M059J (cell line): Measurements from ENCODE around the gene FIGNL1. TPM values are rescaled to one million over a fixed set of nuclear protein-coding genes. Genes with fewer than 3 reads are reported as not detected.

Source experiments
- DNase-seq: peaks from one replicate; pipeline ENCODE4 v3.0.0-alpha.2; 2012; ENCODE audit warnings: low read depth
- total RNA-seq: library from RNA; depleted of rRNA; stranded (reverse); fragments of >200 nt; shearing (Covaris generic); gene quantifications from 2 replicates; pipeline ENCODE4 v1.2.3, GENCODE V29; 2014

The FIGNL1 gene
- total RNA-seq, 1 experiment from 2014 or later = 33.1 TPM

DNA sequence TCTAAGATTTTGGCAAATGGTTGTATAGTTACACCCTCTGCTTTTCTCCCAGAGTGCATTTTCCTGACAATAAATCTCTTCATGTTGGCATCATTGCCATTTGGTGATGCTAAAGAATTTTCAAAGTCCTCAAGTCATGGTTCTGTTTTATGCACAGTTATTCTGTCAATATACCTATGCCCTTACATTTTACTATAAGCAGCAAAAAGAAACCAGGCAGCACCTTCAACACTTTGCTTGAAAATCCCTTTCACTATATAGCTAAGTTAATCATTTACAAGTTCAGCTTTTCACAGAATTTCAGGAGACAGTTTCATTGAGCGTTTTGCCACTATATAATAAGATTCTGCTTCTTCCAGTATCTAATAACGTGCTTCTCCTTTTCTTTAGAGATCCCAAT lies 22.6 kb downstream of the FIGNL1 start:
- DNase-seq = no peak

DNA sequence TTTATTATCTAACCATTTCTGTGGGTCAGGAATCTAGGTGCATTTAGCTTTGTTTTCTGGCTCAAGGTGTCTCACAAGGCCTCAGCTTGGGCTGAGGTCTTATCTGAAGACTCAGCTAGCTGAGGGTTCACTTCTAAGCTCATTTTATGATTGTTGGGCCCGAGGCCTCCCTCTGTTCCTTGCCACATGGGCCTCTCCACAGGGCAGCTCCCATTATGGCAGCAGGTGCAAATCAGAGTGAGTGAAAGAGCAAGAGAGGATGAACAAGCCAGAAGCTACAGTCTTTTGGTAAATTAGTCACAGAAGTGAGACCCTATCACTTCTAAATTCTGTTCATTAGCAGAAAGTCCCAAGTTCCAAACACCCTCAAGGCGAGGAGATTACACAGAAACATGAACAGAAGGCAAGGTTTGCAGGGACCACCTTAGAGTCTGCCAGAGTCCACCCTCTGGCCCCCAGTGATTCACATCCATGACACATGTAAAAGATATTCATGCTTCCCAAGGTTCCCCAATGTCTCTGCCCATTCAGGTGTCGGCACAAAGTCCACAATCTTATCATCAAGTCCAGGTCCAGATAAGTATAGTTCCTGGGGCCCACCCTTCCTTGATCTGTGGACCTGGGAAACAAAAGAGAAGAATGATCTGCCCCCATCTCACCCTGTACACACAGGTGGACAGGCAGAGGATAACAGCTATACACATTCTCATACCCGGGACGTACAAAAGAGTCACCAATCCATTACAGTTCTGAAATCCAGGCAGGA lies 23.7 kb downstream of the FIGNL1 start:
- no peak for DNase-seq

DNA sequence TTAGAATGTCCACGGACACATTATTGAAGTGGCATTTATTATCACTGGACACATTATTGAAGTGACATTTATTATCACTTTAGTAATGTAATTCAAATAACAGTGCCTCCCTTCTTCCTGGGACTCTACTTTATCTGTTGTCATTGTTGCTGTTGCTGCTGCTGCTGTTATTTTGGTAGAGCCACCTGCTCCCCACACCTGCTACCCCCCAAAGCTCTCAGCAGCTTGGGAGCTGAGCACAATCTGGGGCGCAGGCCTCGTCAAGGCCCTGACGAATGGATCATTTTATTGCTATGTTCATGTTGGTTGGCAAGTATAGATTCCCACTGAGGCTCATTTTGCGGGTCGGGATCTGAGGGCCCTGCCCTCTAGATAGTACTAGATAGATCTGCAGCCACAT lies 24.8 kb downstream of the FIGNL1 start:
- DNase-seq = no peak

DNA sequence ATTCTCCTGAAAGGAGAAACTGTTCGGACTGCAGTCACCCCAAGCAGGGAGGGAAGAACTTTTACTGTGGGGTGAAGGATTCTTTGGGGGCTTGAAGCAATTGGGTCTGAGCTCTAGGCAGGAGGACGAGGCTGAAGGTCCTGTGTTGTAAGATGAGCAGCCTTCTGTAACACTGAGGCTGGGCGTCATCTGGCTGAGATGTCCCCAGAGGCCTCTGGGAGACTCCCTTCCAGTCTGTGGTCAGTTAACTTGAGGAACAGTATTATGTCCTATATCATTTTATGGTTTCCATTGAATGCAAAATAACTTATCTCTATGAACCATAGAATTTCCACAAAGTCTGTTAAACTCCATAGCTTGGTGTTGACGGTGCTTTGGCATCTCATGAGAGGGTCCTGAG lies 26.3 kb downstream of the FIGNL1 start:
- DNase-seq = no peak

DNA sequence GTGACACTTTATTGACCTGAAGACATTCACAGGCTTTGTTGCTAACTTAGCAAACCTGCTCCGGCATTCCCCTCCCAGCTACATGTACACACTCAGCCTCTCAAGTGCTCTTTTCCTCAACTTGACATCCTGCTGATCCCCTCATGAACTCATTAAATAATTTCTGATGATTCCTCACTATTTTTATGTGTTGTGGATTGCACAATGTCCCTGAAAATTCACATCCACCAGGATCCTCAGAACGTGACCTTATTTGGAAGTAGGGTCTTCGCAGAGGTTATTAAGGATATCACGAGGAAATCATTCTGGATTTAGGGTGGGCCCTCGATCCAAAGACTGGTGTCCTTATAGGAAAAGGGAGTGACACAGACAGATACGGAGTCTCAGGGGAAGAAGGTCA lies 27.3 kb downstream of the FIGNL1 start:
- DNase-seq = no peak

DNA sequence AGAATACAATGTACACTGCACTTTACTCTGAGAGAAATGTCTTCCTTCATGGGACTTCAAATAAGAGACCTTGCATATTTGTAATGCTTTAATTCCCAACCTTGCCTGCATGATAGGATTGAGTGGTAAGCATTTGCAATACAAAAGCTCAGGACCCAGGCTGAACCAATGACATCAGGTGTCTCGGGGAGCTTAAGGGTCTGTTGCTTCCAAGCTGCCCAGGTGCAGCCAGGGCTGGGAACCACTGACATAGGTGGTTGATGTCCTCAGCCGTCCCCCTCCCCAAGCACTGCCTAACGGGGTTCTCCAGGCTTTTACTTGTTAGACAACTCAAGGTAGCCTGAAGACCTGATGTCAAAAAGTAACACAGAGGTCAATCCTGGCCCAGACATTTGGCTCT lies 29.1 kb downstream of the FIGNL1 start:
- DNase-seq = no peak

DNA sequence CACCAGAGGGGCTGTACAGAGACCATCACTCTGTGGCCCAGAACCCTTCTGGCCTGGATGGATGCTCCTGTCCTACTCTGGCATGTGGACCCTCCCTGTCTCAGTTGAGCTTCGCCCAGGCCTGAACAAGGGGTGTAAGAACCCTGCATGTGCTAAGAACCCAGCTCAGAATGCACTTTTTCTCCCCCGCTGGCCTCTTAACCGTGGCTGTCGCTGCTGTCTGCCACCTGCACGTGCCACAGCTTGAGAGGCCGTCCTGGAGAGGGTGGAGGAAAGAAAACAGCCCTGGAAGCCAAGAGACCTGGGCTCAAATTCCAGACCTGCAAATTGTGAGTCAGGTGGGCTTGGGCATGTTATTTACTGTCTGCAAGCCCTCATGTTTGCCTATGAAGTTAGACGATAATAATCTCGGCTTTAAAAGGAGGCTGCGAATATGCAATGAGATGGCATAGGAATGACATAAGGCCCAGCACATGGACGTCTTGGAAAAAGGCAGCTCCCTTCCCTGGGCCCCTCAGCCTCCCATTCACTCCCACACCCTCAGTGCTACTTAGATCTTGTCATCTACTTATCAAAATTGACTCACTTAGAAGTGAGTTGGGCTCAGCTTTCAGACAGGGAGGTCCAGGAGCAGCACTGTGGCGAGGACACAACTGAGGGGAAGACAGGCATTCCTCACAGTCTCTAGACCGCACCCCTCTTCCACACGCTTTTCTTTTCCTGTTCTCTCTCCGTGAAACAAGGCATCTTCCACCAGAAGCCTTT lies 31.4 kb downstream of the FIGNL1 start:
- DNase-seq = no peak

DNA sequence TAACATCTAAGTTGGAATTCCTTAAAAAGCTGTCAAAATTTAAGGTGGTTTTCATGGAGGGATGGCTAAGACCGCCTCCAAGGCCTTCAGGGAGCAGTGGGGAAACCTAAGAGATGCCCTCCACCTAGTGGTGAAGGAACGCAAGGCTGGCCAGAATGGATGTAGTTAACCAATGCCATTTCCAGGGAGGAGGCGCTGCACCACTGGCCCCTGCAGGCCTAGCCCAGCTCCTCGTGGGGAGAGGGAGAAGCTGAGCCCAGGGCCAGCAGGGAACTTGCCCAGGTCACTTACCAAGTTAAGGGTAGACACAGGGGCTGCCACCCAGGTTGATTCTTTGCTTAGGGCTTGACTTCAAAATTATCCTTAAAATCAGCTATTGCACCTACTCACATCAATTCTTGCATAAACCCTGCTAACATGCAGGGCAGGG lies 32.0 kb downstream of the FIGNL1 start:
- DNase-seq = peak; percentile 74

DNA sequence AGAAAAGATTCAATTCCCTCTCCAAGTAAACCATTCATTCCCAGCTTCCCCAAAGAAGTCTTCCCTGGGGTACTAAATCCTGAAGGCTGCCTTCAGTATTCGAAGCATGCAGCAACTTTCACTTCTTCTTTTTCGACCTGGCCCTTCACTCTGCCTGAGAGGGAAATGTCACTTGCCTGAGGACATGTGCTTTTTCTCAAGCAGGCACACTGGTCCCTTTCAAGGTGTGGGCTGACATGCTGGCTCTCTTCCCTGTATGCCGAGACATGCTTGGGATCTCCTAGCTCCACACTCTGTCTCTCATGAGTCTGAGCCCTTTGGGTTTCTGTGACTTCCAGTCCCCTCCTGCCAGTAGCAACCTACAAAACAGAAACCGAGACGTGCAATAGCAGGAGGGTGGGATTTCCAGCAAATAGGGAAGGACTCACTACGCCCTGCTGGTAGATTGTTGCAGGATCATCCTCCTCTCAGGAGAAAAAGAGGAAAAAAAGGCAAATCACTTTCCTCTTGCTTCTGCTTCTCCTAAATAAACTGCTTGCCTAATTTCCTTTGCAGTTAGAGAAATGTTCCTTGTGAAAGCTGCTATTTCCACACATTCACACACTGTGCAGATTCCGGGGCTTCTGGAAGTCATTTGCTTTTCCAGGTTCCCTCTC lies 33.5 kb downstream of the FIGNL1 start:
- no peak for DNase-seq

DNA sequence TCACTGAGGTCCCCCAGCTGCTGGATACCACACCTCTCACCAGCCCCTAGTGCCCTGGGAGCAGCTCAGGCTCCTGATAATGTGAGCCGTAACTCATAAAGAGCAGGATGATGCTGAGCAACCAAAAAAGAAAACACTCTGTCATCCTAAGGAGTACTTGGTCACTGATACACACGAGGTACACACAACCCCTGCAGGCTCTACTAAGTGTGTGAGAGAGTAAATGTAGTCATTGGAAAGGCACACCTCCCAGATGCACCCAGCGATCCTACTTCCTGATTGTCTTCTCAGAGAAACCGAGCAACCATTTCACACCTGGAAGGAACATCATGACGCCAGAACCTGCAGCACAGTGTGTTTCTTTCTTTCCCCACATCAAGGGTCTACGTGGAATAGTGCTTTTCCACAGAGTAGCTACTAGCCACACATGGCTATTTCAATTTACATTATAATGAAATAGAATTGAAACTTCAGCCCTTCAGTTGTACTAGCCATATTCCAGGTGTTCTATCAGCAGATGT lies 34.2 kb downstream of the FIGNL1 start:
- no peak for DNase-seq

DNA sequence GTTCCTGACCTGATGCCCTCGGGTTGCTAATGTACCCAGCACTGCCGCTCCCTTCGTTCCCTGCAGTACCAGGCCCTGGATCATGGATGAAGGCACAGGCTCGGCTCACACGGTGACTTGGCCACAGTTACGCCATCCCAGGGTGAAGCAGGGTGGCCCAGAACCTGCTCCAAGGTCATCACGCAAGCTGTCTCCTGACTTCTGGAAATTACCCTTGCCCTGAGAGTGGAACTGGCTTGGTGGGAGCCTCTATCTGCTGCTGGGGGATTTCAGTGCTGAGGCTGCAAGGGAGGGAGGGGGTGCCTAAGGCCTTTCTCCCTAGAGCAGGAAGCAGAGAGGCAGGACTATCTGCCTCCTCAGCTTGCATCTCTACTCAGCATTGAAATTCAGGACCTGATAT lies 36.6 kb downstream of the FIGNL1 start:
- DNase-seq = no peak

DNA sequence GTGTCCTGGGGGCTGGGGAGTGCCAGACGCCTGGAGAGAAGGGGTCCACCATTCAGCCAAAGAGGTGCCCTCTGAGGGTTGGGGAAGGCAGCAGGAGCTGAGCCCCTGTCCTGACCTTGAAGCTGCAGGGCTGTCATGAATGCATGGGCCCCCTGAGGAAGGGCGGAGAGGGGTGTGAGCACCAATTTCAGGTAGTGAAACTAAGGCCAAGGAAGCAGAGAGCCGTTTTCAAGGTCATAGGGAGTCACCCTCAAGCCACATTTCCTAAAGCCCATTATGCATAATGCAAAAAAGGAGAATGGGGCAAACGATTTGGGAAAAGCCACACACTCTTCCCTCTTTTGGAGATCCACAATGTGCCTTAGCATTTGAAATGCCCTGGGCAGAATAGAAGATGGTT lies 37.2 kb downstream of the FIGNL1 start:
- DNase-seq = no peak

DNA sequence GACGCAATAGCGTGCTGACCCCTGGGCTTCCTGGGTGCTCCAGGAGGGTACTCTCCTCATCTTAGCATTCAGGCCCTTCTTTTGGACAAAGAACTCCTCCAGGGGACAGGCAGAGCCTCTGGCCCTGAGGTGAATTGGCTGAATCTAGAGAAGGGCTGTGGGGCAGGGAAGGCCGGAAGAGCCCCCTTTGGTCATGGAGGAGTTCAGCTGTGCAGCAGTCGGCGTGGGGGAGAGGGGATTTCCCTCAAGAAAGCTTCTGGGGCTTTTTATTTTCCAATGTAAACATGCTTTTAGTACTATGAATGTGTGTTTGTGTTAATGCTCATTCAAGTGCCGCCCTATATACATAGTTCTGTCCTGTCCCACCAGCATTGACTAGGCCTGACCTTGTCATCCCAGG lies 38.8 kb downstream of the FIGNL1 start:
- no peak for DNase-seq

DNA sequence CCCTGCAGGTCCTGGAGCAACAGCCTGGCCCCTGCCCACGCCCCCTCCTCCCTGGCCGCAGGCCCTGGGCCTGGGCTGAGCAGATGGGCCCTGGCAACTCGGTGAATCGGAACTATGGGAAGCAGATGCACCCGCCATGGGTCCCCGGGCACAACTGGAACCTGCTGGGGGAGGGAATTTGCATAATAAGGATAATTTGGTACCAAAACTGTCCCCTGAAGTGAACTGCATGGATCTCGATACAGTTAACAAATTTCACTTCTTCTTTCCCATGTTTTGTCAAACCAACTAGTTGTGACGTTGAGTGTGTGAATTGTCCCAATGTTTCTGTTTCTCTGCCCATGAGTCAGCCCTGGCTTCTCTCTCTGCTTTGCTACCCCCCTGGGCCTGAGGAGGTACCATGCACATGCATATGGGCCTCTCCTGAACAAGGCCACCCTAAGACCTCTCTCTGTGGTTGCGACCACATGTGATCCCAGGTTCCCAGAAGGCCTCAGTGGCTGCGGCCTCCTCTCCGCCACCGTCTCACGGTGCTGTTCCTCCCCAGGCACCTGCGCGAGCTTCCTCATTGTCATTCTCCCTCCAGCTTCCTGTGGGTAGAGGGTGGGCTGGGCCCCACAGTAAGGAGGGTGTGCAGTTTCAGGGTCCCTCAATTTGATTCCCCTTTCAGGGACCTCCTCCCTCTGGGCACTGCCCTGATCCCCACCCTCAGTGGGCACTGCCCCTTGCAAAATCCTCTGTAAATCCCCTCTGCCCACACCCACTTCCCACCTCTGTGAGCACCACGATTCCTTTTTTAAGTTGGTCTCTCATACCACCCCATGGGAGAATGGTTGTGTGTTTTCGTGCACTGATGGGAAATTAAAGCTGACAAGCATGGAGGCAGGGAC lies 40.0 kb downstream of the FIGNL1 start:
- no peak for DNase-seq

DNA sequence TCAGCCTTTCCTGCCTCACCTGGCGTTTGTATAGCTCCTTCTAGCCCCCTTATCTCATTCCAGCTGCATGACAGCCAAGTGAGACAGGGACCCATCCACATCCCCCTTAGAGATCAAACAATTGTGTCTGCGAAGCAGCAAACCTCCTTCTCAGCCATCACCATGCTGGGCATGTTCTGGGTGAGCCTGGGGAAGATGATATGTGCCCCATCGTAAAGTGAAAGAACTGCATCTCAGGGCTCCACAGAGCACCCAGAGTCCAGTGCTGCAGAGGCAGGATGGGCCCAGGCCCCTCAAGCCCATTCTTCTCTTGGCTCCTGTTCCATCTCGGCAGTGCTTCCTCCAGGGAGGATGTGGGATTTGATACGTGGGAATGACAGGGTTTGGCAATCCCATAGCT lies 43.2 kb downstream of the FIGNL1 start:
- no peak for DNase-seq

DNA sequence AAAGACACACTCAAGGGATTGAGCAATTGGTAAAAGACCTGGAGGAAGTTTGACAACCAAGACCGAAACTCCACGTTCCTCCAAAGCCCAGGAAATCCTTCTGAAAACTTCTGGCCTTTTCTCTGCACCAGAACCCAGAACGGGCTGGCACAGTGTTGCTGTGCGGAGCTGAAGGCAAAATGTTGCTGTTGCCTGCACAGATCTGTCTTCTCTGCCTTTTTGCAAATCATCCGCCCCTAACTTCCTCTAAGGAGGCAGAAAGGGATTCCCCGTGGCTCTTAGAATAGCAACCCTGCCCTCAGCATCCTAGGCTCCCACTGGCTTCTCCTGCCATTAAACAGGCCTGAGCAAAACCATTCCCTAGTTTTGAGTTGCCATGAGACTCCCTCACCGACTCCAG lies 44.9 kb downstream of the FIGNL1 start:
- DNase-seq = no peak

DNA sequence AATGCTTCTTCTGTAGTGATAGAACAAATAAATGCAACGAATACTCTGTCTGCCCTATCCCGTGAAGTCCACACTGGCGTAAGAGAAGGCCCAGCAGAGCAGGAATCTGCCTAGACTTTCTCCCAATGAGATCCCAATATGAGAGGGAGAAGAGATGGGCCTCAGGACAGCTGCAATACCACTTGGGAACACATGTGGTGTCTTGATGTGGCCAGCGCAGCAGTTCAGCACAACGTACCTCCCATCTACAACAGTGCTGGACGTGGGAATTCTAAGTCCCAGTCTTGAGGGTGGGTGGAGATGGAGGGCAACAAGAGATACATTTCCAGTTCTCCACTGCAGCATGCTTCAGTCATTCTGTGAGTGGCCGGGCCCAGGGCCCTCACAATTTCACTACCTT lies 45.8 kb downstream of the FIGNL1 start:
- DNase-seq = no peak

DNA sequence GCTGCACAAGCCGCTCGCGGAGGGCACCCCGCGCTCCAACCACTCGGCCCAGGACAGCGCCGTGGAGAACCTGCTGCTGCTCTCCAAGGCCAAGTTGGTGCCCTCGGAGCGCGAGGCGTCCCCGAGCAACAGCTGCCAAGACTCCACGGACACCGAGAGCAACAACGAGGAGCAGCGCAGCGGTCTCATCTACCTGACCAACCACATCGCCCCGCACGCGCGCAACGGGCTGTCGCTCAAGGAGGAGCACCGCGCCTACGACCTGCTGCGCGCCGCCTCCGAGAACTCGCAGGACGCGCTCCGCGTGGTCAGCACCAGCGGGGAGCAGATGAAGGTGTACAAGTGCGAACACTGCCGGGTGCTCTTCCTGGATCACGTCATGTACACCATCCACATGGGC lies 50.0 kb downstream of the FIGNL1 start:
- DNase-seq = no peak

DNA sequence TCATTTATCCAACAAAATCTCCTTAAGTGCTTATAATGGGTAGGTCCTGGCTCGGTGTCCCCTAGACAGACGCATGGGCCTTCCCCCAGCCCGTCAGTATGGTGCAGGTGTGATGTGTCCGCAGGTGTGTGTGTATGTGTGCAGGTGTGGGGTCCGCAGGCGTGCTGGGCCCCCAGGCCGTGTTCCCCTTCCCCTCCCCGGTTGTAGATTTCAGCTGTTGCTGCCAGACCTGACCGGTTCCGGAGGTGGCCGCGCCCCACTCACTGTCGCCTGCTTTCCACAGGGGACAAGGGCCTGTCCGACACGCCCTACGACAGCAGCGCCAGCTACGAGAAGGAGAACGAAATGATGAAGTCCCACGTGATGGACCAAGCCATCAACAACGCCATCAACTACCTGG lies 50.5 kb downstream of the FIGNL1 start:
- DNase-seq = no peak

DNA sequence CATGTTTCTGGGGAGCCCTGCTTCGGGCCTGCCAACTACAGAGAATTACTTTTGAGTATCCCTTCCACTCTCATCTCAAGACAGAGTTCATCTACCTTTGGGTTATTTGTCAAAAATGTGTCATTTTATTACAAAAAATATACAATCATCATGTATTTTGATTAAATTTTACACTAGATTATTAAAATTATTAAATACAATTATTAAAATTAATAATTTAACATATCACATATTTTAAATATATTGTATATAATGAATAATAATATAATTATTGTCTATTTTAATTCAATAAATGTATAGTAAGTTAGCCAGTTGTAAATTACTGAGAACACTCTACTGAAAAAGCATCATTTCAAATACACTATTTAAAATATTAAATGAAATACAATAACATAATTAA lies 50.9 kb downstream of the FIGNL1 start:
- DNase-seq = no peak

DNA sequence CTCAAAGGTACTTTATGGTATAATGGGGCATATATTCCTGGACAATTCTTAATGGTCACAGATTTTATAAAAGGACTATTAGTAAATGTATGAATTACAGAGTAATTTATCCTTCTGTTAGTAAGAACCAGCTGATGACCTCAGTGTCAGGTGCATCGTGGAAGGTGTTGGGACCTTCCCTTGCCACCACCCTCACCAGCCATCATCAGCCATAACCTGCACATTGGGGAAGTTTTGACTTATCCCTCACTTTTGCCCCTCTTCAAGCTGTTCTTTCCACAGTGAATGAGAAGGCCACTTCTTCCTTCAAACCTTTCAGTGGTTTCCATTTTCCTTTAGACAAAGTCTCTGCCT lies 52.2 kb downstream of the FIGNL1 start:
- DNase-seq = no peak
